T-helper 22 cell (primary cell): Measurements from ENCODE around the gene CEMP1.
"Not testable (repeated sequence)": the region's sequence is repeated elsewhere in the genome, so short reads cannot be mapped to it uniquely, and the experiment has no call there.

ENCODE experiments used
- DNase-seq: peaks from one replicate; pipeline ENCODE4 v3.0.0-alpha.2; 2020; ENCODE audit warnings: low read depth

The CEMP1 gene

GRCh38 chr16:2535625-2536013 is 4.4 kb upstream of the CEMP1 start:
- DNase-seq, result no peak

- not testable (repeated sequence) for DNase-seq
Measured at GRCh38 chr16:2534335-2534734, 3.1 kb upstream of the CEMP1 start.

DNA sequence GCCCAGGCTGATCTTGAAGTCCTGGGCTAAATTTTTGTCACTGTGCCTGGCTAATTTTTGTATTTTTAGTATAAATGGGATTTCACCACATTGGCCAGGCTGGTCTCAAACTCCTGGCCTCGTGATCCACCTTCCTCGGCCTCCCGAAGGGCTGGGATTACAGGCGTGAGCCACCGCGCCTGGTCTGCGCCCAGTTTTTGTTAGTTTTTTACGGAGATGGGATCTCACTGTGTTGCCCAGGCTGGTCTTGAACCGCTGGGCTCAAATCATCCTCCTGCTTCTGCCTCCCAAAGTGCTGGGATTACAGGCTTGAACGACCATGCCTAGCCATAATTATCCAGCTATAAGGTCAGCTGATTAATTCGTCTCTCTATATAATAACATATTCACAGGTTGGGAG is 2.7 kb upstream of the CEMP1 start:
- DNase-seq, result no peak

GRCh38 chr16:2533142-2533755 is 2.0 kb upstream of the CEMP1 start:
- not testable (repeated sequence) for DNase-seq

GRCh38 chr16:2532494-2533141 is 1.4 kb upstream of the CEMP1 start:
- peak; percentile 51 for DNase-seq

DNA sequence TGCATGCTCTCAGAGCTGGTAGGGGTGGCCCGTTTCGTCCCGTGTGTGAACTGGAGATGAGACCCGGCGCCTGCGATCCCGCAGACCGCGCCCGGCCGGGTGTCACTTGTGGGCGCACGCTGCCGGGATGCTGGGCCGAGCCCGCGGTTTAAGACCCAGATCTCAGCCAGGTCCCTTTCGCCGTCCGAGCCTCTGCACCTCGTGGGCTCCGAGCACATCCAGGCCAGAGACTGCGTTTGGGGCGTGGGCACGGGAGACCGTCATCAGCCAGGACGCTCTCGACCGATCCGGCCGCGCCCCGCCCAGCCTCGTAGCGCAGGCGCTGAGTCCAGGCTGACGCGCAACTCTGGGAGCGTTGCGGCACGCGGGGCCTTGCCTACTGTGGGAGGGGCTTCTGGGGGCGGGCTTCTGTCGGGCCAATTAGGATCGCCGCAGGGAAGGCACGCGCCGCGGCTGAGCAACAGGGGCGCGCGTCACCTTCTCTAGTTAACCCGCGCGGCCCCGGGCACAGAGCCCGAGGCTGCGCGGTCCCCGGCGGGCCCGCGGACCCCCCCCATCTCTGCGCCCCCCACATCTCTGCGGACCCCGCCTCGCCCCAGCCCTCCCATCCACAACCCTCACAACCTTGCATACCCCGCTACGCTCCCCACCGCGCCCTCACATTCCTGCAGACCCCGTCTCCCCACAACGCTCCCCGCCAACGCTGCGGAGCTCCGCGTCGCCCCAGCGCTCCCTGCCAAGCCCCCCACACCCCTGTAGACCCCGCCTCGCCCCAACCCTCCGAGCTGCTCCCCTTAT is 687 bp upstream of the CEMP1 start:
- peak; percentile 95 for DNase-seq

- no peak for DNase-seq
Measured at GRCh38 chr16:2530629-2531318, 434 bp downstream of the CEMP1 start.

DNA sequence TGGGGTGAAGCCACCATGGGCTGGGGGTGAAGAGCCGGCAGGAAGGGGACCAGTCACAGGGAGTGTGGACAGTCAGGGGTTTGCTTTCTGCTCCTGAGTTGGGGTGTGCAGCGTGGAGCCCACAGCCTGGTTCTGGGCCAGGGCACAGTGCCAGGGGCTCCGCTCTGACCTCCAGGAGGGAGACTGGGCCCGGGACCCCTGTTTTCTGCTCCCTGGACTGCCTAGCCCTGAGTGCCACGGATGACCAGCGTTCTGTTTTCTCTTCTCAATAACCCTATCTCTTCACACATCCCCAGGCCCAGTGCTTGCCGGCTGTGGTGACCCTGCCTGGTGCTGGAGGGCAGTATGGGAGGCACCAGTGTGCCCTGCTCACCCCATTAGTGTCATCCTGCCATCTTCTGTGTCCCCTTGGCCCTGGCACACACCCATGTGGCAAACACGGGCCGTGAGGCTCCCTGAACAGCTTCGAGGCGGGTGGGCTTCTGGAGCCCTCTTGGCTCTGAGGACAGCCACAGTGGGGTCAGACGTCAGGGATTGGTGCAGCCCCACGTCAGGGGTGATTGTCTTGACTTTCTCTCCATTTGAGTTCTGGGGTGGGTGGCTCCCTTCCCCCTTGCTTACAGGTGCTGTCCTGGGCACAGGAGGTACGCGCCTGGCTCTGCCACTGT is 1.1 kb downstream of the CEMP1 start:
- no peak for DNase-seq

DNA sequence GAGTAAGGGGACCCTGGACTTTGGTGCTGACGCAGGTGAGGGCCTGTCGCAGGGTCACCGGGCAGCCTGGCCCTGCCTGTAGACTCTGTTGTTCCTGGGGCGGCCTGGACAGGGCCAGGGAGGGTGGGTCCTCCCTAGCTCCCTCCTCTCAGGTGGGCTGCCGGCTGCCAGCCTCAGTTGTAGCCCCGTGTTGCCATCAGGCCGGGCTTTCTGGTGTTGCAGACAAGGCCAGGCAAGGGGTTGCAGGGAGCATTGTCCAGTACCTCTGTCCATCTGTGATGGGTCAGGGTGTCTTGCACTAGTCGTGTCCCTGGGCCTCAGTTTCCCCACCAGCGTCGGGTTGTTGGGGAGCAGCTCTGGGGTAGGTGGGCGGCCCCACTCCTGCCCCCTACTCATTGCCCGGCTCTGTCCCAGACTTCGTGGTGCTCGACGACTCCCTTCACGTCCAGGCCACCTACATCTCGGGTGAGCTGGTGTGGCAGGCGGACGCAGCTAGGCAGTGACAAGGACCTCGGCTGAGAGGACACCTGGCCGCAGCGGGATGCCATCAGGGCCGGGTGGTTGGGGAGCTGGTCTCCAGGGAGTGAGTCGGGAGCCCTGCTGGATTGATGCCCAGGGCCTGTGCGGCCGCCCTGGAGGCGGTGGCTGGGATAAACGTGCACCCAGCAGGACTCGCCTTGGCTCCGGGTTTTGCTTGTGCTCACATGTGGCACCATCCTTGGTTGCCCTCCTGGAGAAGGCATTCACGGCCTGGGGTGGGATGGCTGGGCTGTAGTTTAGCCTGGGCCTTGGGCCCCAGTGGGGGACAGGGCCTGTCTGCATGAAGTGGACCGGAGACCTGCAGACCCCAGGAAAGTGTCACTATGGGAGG is 1.9 kb downstream of the CEMP1 start:
- no peak for DNase-seq

DNA sequence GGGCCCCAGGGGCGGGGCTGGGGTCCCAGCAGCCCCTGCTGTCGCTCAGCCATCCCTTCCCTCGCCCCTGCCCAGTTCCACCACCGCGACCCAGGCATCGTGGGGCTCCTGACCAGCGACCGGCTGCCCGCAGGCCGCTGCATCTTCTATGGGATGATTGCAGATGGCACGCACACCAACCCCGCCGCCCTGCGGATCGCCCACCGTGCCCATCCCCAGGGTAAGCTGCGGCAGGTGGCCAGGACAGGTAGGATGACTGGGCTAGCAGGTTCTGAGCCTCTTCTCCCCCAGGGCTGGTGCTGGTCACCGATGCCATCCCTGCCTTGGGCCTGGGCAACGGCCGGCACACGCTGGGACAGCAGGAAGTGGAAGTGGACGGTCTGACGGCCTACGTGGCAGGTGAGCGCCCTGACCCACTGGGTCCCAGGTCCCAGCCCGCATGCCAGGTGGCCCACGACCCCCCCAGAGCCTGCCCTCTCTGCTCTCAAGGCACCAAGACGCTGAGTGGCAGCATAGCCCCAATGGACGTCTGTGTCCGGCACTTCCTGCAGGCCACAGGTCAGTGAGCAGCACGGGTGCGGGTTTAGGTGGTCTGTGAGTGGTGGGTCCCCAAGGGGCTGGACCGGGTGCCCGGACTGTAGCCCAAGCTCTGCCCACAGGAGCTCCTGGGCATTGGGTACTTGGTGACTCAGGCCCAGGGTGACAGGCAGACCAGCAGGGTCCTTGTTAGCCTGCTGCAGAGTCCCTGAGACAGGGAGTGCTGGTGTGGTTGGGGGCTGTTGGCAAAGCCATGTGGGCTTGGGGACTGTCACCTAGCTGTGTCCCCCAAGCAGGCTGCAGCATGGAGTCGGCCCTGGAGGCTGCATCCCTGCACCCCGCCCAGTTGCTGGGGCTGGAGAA is 2.8 kb downstream of the CEMP1 start:
- no peak for DNase-seq

DNA sequence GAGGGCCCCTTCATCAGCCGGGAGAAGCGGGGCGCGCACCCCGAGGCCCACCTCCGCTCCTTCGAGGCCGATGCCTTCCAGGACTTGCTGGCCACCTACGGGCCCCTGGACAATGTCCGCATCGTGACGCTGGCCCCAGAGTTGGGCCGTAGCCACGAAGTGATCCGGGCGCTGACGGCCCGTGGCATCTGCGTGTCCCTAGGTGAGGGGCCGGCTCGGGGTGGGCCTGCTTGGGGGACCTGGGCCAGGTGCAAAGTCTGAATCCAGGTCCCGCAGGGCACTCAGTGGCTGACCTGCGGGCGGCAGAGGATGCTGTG is 3.5 kb downstream of the CEMP1 start:
- DNase-seq, result no peak

GRCh38 chr16:2527071-2527783 is 4.0 kb downstream of the CEMP1 start:
- no peak for DNase-seq

- DNase-seq, result no peak
Measured at GRCh38 chr16:2526135-2526534, 5.1 kb downstream of the CEMP1 start.

DNA sequence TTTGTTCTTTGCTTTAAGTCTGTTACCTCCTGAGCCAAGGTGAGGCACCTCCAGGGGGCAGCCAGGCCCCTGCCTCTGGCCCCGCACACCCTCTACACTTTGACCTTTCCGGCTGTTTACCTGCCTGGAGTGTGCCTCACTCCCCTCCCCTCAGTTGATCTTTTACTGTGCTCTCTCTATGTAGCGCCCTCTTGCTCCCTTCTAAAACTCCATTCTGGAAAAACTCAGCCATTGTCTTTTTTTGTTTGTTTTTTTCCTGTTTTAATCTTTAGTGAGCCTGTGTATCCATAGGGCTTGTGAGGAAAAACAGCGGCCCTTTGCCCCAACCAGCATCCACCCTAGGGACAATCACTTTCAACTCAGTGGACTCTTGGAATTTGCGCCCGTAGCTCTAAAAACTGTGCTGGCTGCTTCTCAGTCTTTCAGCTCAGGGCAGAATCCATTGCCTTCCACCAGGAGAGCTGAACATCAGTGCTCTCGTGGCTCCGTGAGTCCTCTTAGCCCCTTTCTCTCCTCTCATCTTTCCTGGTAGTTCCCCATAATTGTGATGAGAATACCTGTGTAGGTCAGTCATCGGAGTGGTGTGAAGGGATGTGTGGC is 6.8 kb downstream of the CEMP1 start:
- DNase-seq, result no peak

DNA sequence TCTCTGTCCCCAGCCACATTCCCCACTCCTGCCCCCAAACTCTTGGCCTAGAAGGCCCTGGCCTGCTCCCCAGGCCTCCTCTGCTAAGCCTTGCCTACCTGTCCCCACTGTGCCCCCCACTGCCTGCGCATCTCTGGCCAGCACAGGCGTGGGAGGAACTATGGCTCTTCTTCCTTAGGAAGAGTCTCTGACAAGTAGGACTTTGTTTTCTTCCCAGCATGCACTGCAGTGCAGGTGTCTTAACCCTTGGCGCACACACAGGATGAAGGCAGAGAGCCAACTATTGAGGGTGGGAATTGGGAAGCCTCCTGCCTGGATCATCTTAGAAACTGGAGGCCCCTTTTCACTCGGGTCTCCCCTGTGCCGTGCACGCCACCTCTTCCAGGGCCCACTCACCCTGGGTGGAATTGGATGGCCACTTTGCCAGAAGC is 7.4 kb downstream of the CEMP1 start:
- no peak for DNase-seq

- DNase-seq, result peak; percentile 70
Measured at GRCh38 chr16:2520784-2521531, 10.2 kb downstream of the CEMP1 start.

DNA sequence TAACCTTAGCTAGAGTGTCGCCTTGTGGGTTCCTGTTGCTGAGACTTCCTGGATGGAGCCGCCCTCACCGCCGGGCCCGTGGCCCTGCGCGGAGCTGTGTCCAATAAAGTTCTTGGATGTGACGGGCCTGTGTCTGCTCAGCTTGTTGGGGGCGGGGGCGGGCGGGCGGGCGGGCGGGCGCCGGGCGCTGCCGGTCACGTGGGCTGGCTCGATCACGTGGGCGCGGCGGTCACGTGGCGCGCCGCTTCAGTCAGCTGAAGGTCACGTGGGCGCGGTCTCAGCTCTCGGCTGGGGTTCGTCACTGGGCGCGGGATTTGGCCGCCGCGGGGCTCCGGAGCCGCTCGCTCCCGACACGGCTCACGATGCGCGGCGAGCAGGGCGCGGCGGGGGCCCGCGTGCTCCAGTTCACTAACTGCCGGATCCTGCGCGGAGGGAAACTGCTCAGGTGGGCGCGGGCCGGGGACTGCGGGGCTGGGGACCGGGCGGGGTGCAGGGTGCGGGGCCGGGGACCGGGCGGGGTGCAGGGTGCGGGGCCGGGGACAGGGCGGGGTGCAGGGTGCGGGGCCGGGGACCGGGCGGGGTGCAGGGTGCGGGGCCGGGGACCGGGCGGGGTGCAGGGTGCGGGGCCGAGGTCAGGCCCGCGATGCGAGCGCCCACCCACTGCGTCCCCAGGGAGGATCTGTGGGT is 11.0 kb downstream of the CEMP1 start, which contains the start of gene AMDHD2:
TSS of gene AMDHD2 (plus strand) at position 275 of the 687 bp plus-strand sequence. CDS start at position 363, 88 bp downstream.
- peak; percentile 86 for DNase-seq

DNA sequence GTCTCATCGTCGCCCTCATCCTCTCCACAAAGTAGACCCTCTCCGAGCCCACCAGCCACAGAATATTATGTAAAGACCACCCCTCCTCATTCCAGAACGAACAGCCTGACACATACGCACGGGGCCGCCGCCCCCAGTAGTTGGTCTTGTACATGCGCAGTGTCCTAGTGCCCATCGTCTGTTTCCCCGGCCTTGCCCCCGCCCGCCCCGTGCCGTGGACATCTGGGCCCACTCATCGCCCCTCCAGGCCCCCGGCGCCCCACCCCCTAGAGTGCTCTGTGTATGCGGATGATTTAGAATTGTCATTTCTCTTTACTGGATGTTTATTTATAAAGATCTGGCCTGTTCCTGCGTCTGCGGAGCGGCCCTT is 11.5 kb downstream of the CEMP1 start:
- DNase-seq, result no peak
